Sigmoid colon (tissue), 7 donors: Measurements from ENCODE around the gene SLC51B. TPM values are rescaled to one million over a fixed set of nuclear protein-coding genes. Genes with fewer than 3 reads are reported as not detected.
A peak's percentile ranks its signal among the peaks of the same experiment; 100 is the strongest.
"Not testable (repeated sequence)": the region's sequence is repeated elsewhere in the genome, so short reads cannot be mapped to it uniquely, and the experiment has no call there.

ENCODE experiments used
- DNase-seq: peaks from one replicate; pipeline ENCODE4 v3.0.0-alpha.2; 2019
- H3K27ac ChIP-seq, 4 donors: fragments of 200-600 bp; sonication (generic); one replicate each; pipeline ENCODE4 v1.5.1; 2016 to 2019; ENCODE audit warnings: mild to moderate bottlenecking in 1 of 4
- H3K27me3 ChIP-seq, 3 donors: fragments of 200-600 bp; sonication (generic); one replicate each; pipeline ENCODE4 v1.5.1; 2019; ENCODE audit warnings: mild to moderate bottlenecking in 1 of 3
- H3K36me3 ChIP-seq, 4 donors: fragments of 200-600 bp; sonication (generic); one replicate each; pipeline ENCODE4 v1.5.1; 2016 to 2019
- H3K4me1 ChIP-seq, 4 donors: fragments of 200-600 bp; sonication (generic); one replicate each; pipeline ENCODE4 v1.5.1; 2017 to 2019
- H3K4me3 ChIP-seq, 4 donors: fragments of 200-600 bp; sonication (generic); one replicate each; pipeline ENCODE4 v1.5.1; 2017 to 2019; ENCODE audit warnings: mild to moderate bottlenecking in 2 of 4, moderate library complexity in 1 of 4
- H3K9me3 ChIP-seq, 4 donors: fragments of 200-600 bp in 3 of 4; sonication (generic) in 3 of 4; one replicate each; pipeline versions ENCODE4 v1.5.1 to v1.6.1; 2013 to 2019
- EP300 ChIP-seq, 4 donors: sonication (generic); formaldehyde crosslinking; IDR thresholded peaks; one replicate each; pipeline ENCODE4 v1.6.1; 2017; ENCODE audit warnings: antibody characterized with exemption in 4 of 4
- POLR2A ChIP-seq, 2 donors: fragments of 450-650 bp; IDR thresholded peaks; one replicate each; pipeline ENCODE4 v1.6.1; 2016; ENCODE audit warnings: antibody characterized with exemption in 2 of 2, mild to moderate bottlenecking in 2 of 2, moderate library complexity in 2 of 2
- POLR2AphosphoS5 ChIP-seq, 4 donors: sonication (generic); formaldehyde crosslinking; IDR thresholded peaks; one replicate each; pipeline ENCODE4 v1.6.1; 2017; ENCODE audit warnings: antibody characterized with exemption in 4 of 4
- WGBS, 2 donors: extraction: QIAGEN DNeasy Blood & Tissue Kit; methylation state at CpG; one replicate each; pipeline ENCODE4 v1.1.7; 2013; 5-methylcytosine and 5-hydroxymethylcytosine counted together
- intact Hi-C: fragments of 100-400 bp; cut with DNase I; formaldehyde crosslinking; loops from one replicate; pipeline ENCODE4 v1.15.1; 2023
- polyA plus RNA-seq, 3 donors: library from polyadenylated mRNA; stranded (reverse); fragments of 200-250 nt; gene quantifications; one replicate each; pipeline ENCODE4 v1.2.3, GENCODE V29; 2013
- total RNA-seq, 4 donors: library from RNA; depleted of rRNA; stranded (reverse); fragments of >200 nt; gene quantifications; one replicate each; pipeline ENCODE4 v1.1.0, GENCODE V29; 2016
- TF ChIP-seq, protein P1 (sequence below), 4 experiments: fragments of 450-650 bp in 3 of 4; fragments of 200-600 bp in 1 of 4; IDR thresholded peaks; one replicate each; pipeline ENCODE4 v1.5.1; 2016 to 2019; ENCODE audit warnings: antibody characterized with exemption in 4 of 4, mild to moderate bottlenecking in 3 of 4, moderate library complexity in 2 of 4
- donor health status: healthy with polysubstance abuse.
- donor health status: Bipolar disorder and iron deficiency.
- donor health status: healthy.

The SLC51B gene
- total and polyA plus RNA-seq, 7 donors = 76.3 to 92.5 (median 77.0) TPM; not detected in 4

DNA sequence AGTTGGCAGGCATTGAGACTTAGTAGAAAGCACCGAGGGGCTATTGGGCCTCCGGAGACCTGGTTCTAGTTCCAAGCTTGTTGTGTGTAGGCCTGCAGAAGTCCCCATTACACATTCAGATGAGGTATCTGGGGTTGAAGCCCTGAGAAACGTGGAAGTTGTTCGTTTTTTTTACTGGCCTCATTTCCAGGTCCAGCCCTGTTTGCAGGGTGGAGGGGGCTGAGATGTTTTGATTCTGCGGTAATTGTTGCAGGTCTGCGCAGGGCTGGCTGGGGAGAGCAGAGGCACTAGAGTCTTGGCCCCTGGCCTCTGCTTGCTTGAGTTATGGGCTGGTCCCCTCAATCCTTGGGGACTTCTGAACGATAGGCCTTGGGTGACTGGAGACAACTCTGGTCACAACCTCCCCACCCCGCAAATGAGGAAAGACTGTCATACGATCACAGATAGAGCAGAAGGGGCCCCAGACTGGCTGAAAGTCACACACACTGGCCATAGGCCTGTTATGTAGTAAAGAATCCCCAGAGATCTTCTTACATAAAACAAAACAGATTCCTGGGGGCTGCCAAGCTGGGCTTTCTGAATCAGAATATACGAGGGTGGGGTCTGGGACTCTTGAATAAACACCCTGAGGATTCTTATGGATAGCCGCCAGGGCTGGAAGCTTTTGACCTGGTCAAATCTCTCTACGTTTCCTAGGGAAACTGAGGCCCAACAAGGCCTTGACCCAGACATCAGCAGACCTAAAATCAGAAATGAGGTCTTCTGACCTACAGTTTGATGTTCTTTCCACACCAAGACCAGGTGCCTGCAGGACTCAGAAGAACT, 47.0 kb downstream of the SLC51B start:
- intact Hi-C loops = no loop called here
- no peaks in the 10 kb centered on the region for H3K9me3 ChIP-seq
- H3K27me3 ChIP-seq = no peaks in the 10 kb centered on the region
- H3K4me3 ChIP-seq = no peak overlapping the region
- H3K36me3 ChIP-seq = no peaks in the 10 kb centered on the region
- WGBS, 2 donors = 85 to 87% methylated on average over 12 of the region's 12 CpGs
- TF ChIP-seq POLR2A (IDR thresholded peaks at IDR 0.05) (no peak), EP300 (IDR thresholded peaks at IDR 0.05) (no peak), POLR2AphosphoS5 (IDR thresholded peaks at IDR 0.05) (no peak)
- TF ChIP-seq, protein P1, sequence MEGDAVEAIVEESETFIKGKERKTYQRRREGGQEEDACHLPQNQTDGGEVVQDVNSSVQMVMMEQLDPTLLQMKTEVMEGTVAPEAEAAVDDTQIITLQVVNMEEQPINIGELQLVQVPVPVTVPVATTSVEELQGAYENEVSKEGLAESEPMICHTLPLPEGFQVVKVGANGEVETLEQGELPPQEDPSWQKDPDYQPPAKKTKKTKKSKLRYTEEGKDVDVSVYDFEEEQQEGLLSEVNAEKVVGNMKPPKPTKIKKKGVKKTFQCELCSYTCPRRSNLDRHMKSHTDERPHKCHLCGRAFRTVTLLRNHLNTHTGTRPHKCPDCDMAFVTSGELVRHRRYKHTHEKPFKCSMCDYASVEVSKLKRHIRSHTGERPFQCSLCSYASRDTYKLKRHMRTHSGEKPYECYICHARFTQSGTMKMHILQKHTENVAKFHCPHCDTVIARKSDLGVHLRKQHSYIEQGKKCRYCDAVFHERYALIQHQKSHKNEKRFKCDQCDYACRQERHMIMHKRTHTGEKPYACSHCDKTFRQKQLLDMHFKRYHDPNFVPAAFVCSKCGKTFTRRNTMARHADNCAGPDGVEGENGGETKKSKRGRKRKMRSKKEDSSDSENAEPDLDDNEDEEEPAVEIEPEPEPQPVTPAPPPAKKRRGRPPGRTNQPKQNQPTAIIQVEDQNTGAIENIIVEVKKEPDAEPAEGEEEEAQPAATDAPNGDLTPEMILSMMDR (IDR thresholded peaks at IDR 0.05) = no peak
- H3K4me1 ChIP-seq = peaks cover 3 to 90% (median 83%) of the 10 kb centered on the region in 4 donors
- DNase-seq = peak; percentile 58
- peak overlapping the region; percentile 82 to 95 (median 89) for H3K27ac ChIP-seq

DNA sequence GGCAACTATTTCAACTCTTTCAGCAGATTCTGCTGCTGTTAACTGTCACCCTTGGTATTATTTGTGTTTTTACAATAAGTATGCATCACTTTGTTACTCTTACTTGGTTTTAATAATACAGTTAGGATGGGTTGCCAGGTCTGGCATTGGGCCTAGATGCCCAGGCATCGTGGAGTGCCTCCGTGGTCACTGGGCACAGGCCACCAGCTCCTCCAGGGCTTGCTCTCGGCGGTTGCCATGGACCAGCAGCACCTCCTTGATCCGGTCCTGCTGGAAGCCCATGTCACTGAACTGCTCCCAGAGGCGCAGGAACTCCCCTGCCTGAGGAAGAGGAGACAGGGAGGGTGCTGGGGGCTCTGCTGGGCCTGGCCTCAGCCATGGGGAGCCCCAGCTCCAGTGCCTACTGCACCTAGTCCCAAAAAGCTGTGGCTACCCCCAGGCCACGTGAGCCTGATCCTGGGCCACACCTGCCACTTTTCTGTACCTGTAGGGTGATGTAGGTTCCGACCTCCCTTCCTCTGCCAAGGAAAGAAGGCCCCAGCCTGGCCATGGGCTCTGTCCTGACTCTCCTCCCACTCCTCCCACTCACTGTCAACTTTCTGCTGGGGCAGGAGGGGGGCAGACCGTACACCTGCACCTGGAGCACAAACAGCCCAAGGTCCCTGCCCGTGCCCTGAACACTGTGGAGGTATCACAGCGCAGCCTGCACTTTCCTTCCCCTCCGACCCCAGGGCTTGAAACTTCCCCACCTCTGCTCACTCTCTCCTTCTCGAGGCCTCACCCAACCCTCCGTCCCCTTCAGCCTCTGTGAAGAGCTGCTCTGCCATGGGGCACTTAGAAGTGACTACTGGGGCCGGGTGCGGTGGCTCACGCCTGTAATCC, 48.0 kb downstream of the SLC51B start:
- intact Hi-C loops = no loop called here
- peaks cover 3 to 82% (median 74%) of the 10 kb centered on the region in 4 donors for H3K4me1 ChIP-seq
- H3K27me3 ChIP-seq = no peaks in the 10 kb centered on the region
- no peak overlapping the region for H3K4me3 ChIP-seq
- DNase-seq = peak; percentile 64
- TF ChIP-seq POLR2AphosphoS5 (IDR thresholded peaks at IDR 0.05) (no peak), POLR2A (IDR thresholded peaks at IDR 0.05) (no peak), EP300 (IDR thresholded peaks at IDR 0.05) (no peak)
- TF ChIP-seq, protein P1 (IDR thresholded peaks at IDR 0.05) = no peak
- WGBS, 2 donors = 93 to 94% methylated on average over 17 of the region's 17 CpGs
- H3K36me3 ChIP-seq = peaks cover 0 to 9% (median 4%) of the 10 kb centered on the region in 4 donors
- peak overlapping the region; percentile 82 to 95 (median 89) for H3K27ac ChIP-seq
- H3K9me3 ChIP-seq = no peaks in the 10 kb centered on the region

DNA sequence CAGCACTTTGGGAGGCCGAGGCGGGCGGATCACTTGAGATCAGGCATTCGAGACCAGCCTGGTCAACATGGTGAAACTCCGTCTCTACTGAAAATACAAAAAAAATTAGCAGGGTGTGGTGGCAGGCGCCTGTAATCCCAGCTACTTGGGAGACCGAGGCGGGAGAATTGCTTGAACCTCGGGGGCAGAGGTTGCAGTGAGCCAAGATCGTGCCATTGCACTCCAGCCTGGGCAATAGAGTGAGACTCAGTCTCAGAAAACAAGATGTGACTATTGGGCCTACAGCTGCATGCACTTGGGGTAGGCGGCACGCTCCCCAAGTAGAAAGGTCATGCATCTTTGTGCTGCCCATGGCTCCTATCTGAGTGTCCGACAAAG, 48.6 kb downstream of the SLC51B start:
- DNase-seq, H3K4me3 ChIP-seq, H3K9me3 ChIP-seq, H3K27me3 ChIP-seq, intact Hi-C loops: not testable (repeated sequence)
- peak overlapping the region; percentile 82 to 95 (median 89) for H3K27ac ChIP-seq
- WGBS, 2 donors = 91 to 96% methylated on average over 13 of the region's 13 CpGs
- peaks cover 0 to 16% (median 8%) of the 10 kb centered on the region in 4 donors for H3K36me3 ChIP-seq
- H3K4me1 ChIP-seq = peaks cover 3 to 75% (median 68%) of the 10 kb centered on the region in 4 donors

DNA sequence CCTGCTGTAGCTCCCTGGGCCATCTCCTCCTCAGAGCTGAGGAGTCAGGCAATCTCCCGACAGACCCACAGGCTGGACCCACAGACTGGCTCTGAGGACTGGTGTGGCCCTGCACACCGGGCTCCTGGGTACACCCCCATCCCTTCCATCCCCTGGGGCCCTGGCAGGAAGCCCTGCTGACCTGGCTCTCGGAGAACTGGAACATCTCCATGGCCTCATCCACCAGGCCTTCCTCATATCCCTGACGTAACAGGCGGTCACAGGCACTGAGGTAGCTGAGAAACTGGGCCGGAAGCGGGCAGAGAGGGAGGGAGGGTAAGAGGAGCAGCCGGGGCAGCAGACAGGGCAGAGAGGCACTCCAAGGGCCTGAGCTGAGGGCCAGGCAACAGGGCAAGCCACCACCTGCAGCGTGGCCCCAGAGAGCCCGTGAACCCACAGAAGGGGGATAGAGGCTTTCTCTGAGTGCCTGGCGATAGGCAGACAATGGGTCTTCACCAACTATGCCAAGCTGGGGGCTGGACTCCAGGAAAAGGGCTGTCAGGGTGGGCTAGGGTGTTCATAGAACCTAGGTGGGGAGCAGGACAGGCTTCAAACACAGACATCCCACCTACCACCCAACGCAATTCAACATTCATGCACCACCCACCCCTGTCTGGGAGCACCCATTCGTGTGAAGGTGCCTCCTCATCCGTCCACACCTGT, 49.3 kb downstream of the SLC51B start:
- DNase-seq = peak; percentile 92
- Histone ChIP-seq H3K4me1 (peaks cover 3 to 69% (median 62%) of the 10 kb centered on the region in 4 donors), H3K27ac (peak overlapping the region; percentile 82 to 95 (median 89))

More for the DNA sequence above, 49.3 kb downstream of the SLC51B start:
- intact Hi-C loops = no loop called here
- Histone ChIP-seq H3K9me3 (no peaks in the 10 kb centered on the region), H3K36me3 (peaks cover 0 to 22% (median 11%) of the 10 kb centered on the region in 4 donors), H3K4me3 (no peak overlapping the region), H3K27me3 (no peaks in the 10 kb centered on the region)
- TF ChIP-seq EP300 (IDR thresholded peaks at IDR 0.05) (peak in 3 of 4 donors; percentile 44 to 76 (median 62)), POLR2A (IDR thresholded peaks at IDR 0.05) (peak in 1 of 2 donors; percentile 10), POLR2AphosphoS5 (IDR thresholded peaks at IDR 0.05) (peak; percentile 57 to 82 (median 70))
- TF ChIP-seq, protein P1 (IDR thresholded peaks at IDR 0.05) = no peak
- 90 to 92% methylated on average over 14 of the region's 14 CpGs for WGBS, 2 donors
